A673 (cell line): ENCODE results near the gene CLN6. TPM values are rescaled to one million over a fixed set of nuclear protein-coding genes. Genes with fewer than 3 reads are reported as not detected.
"Not testable (repeated sequence)": the region's sequence is repeated elsewhere in the genome, so short reads cannot be mapped to it uniquely, and the experiment has no call there.

ENCODE experiments used
- BruUV-seq: library from RNA; stranded (reverse); fragments of 400-500 nt; replicated peaks from 2 replicates; lab custom pipeline; 2021; lab: Mats Ljungman, UMichigan
- CTCF ChIA-PET: fragments of 300-600 bp; sonication (Branson Sonifier 250); formaldehyde crosslinking; loops from one replicate; lab custom pipeline; 2022; ENCODE audit warnings: antibody characterized with exemption; lab: Charles Lee
- POLR2A ChIA-PET: fragments of 300-600 bp; sonication (Branson Sonifier 250); formaldehyde crosslinking; loops from one replicate; lab custom pipeline; 2022; ENCODE audit warnings: antibody characterized with exemption; ENCODE audit not compliant: low non-redundant PET; lab: Charles Lee
- DNase-seq: peaks from one replicate; pipeline ENCODE4 v3.0.0-alpha.2; 2015; ENCODE audit warnings: low spot score
- H3K27ac ChIP-seq: fragments of 200-600 bp; sonication (generic); 2 replicates; pipeline ENCODE4 v1.5.1; 2016; ENCODE audit warnings: mixed run types, low read depth, mild to moderate bottlenecking, mixed read lengths, antibody characterized with exemption, low read length; ENCODE audit not compliant: poor library complexity, severe bottlenecking
- H3K27me3 ChIP-seq: fragments of 200-600 bp; sonication (generic); replicated peaks from 2 replicates; pipeline ENCODE4 v1.6.1; 2017; ENCODE audit warnings: mixed run types, low read depth, mild to moderate bottlenecking, mixed read lengths, antibody characterized with exemption, low read length; ENCODE audit not compliant: insufficient read depth, poor library complexity
- H3K36me3 ChIP-seq: fragments of 200-600 bp; sonication (generic); 2 replicates; pipeline ENCODE4 v1.6.1; 2016; ENCODE audit warnings: mixed run types, mild to moderate bottlenecking, mixed read lengths, antibody characterized with exemption, low read length; ENCODE audit not compliant: insufficient read depth, poor library complexity, severe bottlenecking
- H3K4me1 ChIP-seq: fragments of 200-600 bp; sonication (generic); 2 replicates; pipeline ENCODE4 v1.6.1; 2017; ENCODE audit warnings: mixed run types, mild to moderate bottlenecking, mixed read lengths, antibody characterized with exemption, low read length; ENCODE audit not compliant: insufficient read depth, poor library complexity, severe bottlenecking
- H3K4me3 ChIP-seq: fragments of 200-600 bp; sonication (generic); 2 replicates; pipeline ENCODE4 v1.5.1; 2016; ENCODE audit warnings: low read depth, mixed run types, mild to moderate bottlenecking, mixed read lengths, low read length; ENCODE audit not compliant: poor library complexity, severe bottlenecking
- H3K9me3 ChIP-seq: fragments of 200-600 bp; sonication (generic); 2 replicates; pipeline ENCODE4 v1.6.1; 2016; ENCODE audit warnings: mixed run types, low read depth, mild to moderate bottlenecking, mixed read lengths, antibody characterized with exemption, low read length; ENCODE audit not compliant: poor library complexity, severe bottlenecking
- CTCF ChIP-seq: fragments of 300-800, 200-600 bp; sonication (generic); conservative IDR thresholded peaks from 2 replicates; pipeline ENCODE4 v1.5.1; 2017; ENCODE audit warnings: low read depth, mild to moderate bottlenecking, antibody characterized with exemption, low read length, moderate library complexity, mixed read lengths
- EZH2 ChIP-seq: fragments of 200-600 bp; sonication (generic); IDR thresholded peaks from 2 replicates; pipeline ENCODE4 v1.6.1; 2017; ENCODE audit warnings: borderline replicate concordance, low read depth, mild to moderate bottlenecking, mixed read lengths, antibody characterized with exemption, low read length; ENCODE audit not compliant: poor library complexity, severe bottlenecking
- intact Hi-C: fragments of 100-400 bp; cut with micrococcal nuclease; formaldehyde crosslinking; loops from one replicate; pipeline ENCODE4 v1.10.0; 2022; ENCODE audit not compliant: unreplicated experiment
- total RNA-seq: library from RNA; stranded (reverse); gene quantifications from 2 replicates; pipeline ENCODE4 v1.2.3, GENCODE V29; 2021

Gene CLN6
- total RNA-seq, 1 experiment from 2014 or later: 84.7 TPM

- H3K4me1 ChIP-seq: peaks cover 14% of the 10 kb centered on the region
- no peaks in the 10 kb centered on the region for H3K36me3 ChIP-seq
- no peaks in the 10 kb centered on the region for H3K9me3 ChIP-seq
- H3K4me3 ChIP-seq: peak overlapping the region; percentile 75
- DNase-seq: no peak
- CTCF ChIA-PET: no interaction called here
- H3K27ac ChIP-seq: peak overlapping the region; percentile 93
- BruUV-seq: no TSS peak
- POLR2A ChIA-PET: no interaction called here
- H3K27me3 ChIP-seq: no peaks in the 10 kb centered on the region
- intact Hi-C loops: no loop called here
- TF ChIP-seq EZH2: no peak
- no peak for TF ChIP-seq CTCF
Measured at GRCh38 chr15:68227643-68228142, 1.8 kb downstream of the CLN6 start.

DNA sequence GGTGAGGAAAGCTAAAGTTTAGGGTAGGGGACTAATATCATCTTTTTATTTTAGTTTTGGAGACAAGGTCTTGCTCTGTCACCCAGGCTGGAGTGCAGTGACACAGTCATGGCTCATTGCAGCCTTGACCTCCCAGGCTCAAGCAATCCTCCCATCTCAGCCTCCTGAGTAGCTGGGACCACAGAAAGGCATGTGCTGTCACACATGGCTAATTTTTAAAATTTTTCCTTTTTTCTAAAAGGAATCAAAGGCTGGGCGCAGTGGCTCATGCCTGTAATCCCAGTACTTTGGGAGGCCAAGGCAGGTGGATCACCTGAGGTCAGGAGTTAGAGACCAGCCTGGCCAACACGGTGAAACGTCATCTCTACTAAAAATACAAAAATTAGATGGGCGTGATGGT lies 4.1 kb downstream of the CLN6 start:
- H3K27ac ChIP-seq, H3K36me3 ChIP-seq, BruUV-seq, H3K4me1 ChIP-seq, H3K4me3 ChIP-seq, POLR2A ChIA-PET, intact Hi-C loops, H3K27me3 ChIP-seq, DNase-seq, H3K9me3 ChIP-seq, CTCF ChIA-PET: not testable (repeated sequence)

DNA sequence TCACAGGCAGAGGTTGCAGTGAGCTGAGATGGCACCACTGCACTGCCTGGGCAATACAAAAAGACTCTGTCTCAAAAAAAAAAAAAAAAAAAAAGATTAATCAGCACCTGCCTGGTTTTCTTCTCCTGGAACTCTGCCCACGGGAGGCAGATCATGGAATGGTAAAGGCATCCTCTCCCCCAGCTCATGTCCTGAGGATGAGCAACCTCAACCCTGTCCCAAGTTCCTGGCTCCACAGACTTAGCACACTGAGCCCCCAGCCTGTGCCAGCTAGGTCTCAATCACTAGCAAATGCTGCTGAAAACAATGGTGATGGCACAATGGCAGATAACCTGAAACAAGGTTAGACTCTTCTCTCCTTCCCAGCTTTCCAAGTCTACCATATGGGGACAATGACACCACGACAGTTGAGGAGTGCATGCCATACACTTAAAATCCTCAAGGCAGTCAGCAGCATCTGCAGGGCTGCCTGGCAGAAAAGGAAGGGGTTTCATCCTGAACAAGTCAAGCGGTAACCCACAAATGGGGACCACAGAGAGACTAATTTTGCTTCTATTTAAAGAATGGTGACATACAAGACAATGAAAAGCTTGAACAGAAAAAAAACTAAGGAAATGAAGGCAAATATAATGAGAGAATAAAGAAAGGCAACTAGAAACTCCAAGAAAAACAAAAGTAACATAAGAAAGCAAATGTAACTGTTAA lies 4.8 kb downstream of the CLN6 start:
- H3K36me3 ChIP-seq: no peaks in the 10 kb centered on the region
- H3K4me1 ChIP-seq: peaks cover 5% of the 10 kb centered on the region
- no peak overlapping the region for H3K27ac ChIP-seq
- intact Hi-C loops: no loop called here
- ChIA-PET CTCF (no interaction called here), POLR2A (no interaction called here)
- TF ChIP-seq EZH2: no peak
- TF ChIP-seq CTCF: no peak
- H3K9me3 ChIP-seq: no peaks in the 10 kb centered on the region
- no peaks in the 10 kb centered on the region for H3K27me3 ChIP-seq
- no peak for DNase-seq
- no peak overlapping the region for H3K4me3 ChIP-seq
- BruUV-seq: no TSS peak
